GM12878 (cell line): ENCODE results near the gene PPP1R14B. TPM values are rescaled to one million over a fixed set of nuclear protein-coding genes. Genes with fewer than 3 reads are reported as not detected.

ENCODE experiments used
- BCL11A ChIP-seq: IDR thresholded peaks from 2 replicates; pipeline ENCODE4 v1.6.1; 2011; ENCODE audit warnings: low read depth, low read length
- DPF2 ChIP-seq: fragments of 450-650 bp; IDR thresholded peaks from 2 replicates; pipeline ENCODE4 v1.6.1; 2017; ENCODE audit warnings: mild to moderate bottlenecking
- ETV6 ChIP-seq, 2 experiments: fragments of 450-650 bp in 1 of 2; IDR thresholded peaks in 1 of 2; conservative IDR thresholded peaks in 1 of 2; 2 replicates each; pipeline ENCODE4 v1.6.1; 2014; ENCODE audit warnings: antibody characterized with exemption in 1 of 2, borderline replicate concordance in 1 of 2, low read depth in 1 of 2, mild to moderate bottlenecking in 1 of 2, moderate library complexity in 1 of 2
- IKZF1 ChIP-seq: fragments of 450-650 bp; conservative IDR thresholded peaks from 2 replicates; pipeline ENCODE4 v1.6.1; 2017; ENCODE audit warnings: antibody characterized with exemption, mild to moderate bottlenecking
- IKZF2 ChIP-seq, 2 experiments: fragments of 450-650 bp; IDR thresholded peaks; 2 replicates each; pipeline ENCODE4 v1.6.1; 2017; ENCODE audit warnings: mild to moderate bottlenecking in 2 of 2, moderate library complexity in 2 of 2
- MTA3 ChIP-seq: IDR thresholded peaks from 2 replicates; pipeline ENCODE4 v1.6.1; 2012; ENCODE audit warnings: low read length, inconsistent platforms, borderline replicate concordance
- POLR2AphosphoS2 ChIP-seq: IDR thresholded peaks from 2 replicates; pipeline ENCODE4 v1.6.1; 2011; ENCODE audit warnings: low read depth, mild to moderate bottlenecking, low read length, improper control_type of control experiment, moderate library complexity
- POU2F2 ChIP-seq: IDR thresholded peaks from 3 replicates; pipeline ENCODE4 v1.6.1; 2011; ENCODE audit warnings: low read depth, mild to moderate bottlenecking, low read length, borderline replicate concordance
- SIX5 ChIP-seq: IDR thresholded peaks from 2 replicates; pipeline ENCODE4 v1.6.1; 2011; ENCODE audit warnings: mild to moderate bottlenecking, low read depth, low read length, moderate library complexity; ENCODE audit not compliant: severe bottlenecking
- SPI1 ChIP-seq: IDR thresholded peaks from 2 replicates; pipeline ENCODE4 v1.6.1; 2011; ENCODE audit warnings: low read depth, mild to moderate bottlenecking, low read length, moderate library complexity, borderline replicate concordance; ENCODE audit not compliant: insufficient read depth
- STAT1 ChIP-seq: fragments of 450-650 bp; conservative IDR thresholded peaks from 2 replicates; pipeline ENCODE4 v1.6.1; 2014; ENCODE audit warnings: antibody characterized with exemption, mild to moderate bottlenecking
- SUPT20H ChIP-seq: IDR thresholded peaks from 2 replicates; pipeline ENCODE4 v1.6.1; 2011; ENCODE audit warnings: low read depth, mild to moderate bottlenecking, low read length, moderate library complexity, borderline replicate concordance; ENCODE audit not compliant: control insufficient read depth
- TBL1XR1 ChIP-seq: IDR thresholded peaks from 2 replicates; pipeline ENCODE4 v1.6.1; 2012; ENCODE audit warnings: low read depth, low read length, improper control_type of control experiment
- TCF12 ChIP-seq: IDR thresholded peaks from 2 replicates; pipeline ENCODE4 v1.6.1; 2011; ENCODE audit warnings: low read depth, mild to moderate bottlenecking, low read length
- TCF3 ChIP-seq: IDR thresholded peaks from 2 replicates; pipeline ENCODE4 v1.6.1; 2012; ENCODE audit warnings: low read depth, mild to moderate bottlenecking, low read length, borderline replicate concordance; ENCODE audit not compliant: insufficient read depth
- polyA plus RNA-seq, 11 experiments: library from polyadenylated mRNA; depleted of rRNA in 4 of 11; unstranded in 6 of 11; stranded (reverse) in 5 of 11; fragments of >200 nt; fragmentation: Nextera tagmentation in 4 of 11; fragmentation: Illumina TruSeq in 1 of 11; extraction: Ambion mirVana in 4 of 11; extraction: Trizol in 1 of 11; gene quantifications; 1 replicate in 1 of 11; 2 replicates in 10 of 11; pipeline versions ENCODE4 v1.2.1 to v1.2.3, GENCODE V29; 2011 to 2016; ENCODE audit warnings: inconsistent platforms in 2 of 11, missing spikeins in 2 of 11, low read depth in 1 of 11
- total RNA-seq, 4 experiments: library from RNA; depleted of rRNA in 3 of 4; stranded (reverse); fragments of >200 nt in 3 of 4; fragmentation: Illumina TruSeq in 1 of 4; extraction: Trizol in 1 of 4; gene quantifications; 2 replicates each; pipeline versions ENCODE4 v1.2.1 to v1.2.3, GENCODE V29; 2013 to 2021
- TF ChIP-seq, protein P1 (sequence below): IDR thresholded peaks from 2 replicates; pipeline ENCODE4 v1.6.1; 2011; ENCODE audit warnings: mild to moderate bottlenecking, low read depth, low read length, moderate library complexity; ENCODE audit not compliant: insufficient replicate concordance
- TF ChIP-seq, protein P2 (sequence below): IDR thresholded peaks from 2 replicates; pipeline ENCODE4 v1.6.1; 2011; ENCODE audit warnings: borderline replicate concordance, low read depth, mild to moderate bottlenecking, moderate library complexity, low read length; ENCODE audit not compliant: insufficient read depth, poor library complexity, severe bottlenecking
- TF ChIP-seq, protein P3 (sequence below): fragments of 450-650 bp; IDR thresholded peaks from 2 replicates; pipeline ENCODE4 v1.6.1; 2017; ENCODE audit warnings: antibody characterized with exemption, mild to moderate bottlenecking, moderate library complexity
- TF ChIP-seq, protein P4 (sequence below): fragments of 450-650 bp; IDR thresholded peaks from 2 replicates; pipeline ENCODE4 v1.6.1; 2018; ENCODE audit warnings: mild to moderate bottlenecking, low read depth, moderate library complexity; ENCODE audit not compliant: partially characterized antibody
- TF ChIP-seq, protein P5 (sequence below): fragments of 450-650 bp; IDR thresholded peaks from 2 replicates; pipeline ENCODE4 v1.6.1; 2016; ENCODE audit warnings: mild to moderate bottlenecking

The PPP1R14B gene
- total and polyA plus RNA-seq, 10 of the 15 experiments (the other 5 are each of a cell fraction or from before 2014, with no cell fraction given) = 8.4 to 283 (median 124) TPM

DNA sequence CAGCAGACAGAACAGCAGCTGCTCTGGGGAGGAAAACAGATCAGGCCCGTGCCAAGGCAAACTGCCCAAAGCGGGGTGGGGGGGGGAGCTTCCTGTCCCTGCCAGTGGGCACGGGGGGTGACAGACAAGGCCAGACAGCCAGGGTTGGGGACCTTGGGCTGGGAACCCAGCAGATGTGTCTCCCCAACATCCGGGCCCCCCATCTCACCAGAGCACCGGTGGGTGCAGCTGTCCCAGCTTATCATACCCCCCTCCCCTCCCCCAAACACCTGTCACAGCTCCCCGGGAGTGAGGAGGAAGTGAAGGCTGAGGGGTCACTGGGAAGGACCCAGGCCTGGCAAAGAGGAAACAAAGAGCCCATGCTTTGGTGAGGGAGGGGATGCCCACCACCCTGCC is 1.3 kb downstream of the PPP1R14B start (continued):
- TF ChIP-seq, protein P1, sequence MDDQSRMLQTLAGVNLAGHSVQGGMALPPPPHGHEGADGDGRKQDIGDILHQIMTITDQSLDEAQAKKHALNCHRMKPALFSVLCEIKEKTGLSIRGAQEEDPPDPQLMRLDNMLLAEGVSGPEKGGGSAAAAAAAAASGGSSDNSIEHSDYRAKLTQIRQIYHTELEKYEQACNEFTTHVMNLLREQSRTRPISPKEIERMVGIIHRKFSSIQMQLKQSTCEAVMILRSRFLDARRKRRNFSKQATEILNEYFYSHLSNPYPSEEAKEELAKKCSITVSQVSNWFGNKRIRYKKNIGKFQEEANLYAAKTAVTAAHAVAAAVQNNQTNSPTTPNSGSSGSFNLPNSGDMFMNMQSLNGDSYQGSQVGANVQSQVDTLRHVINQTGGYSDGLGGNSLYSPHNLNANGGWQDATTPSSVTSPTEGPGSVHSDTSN = no peak
- TF ChIP-seq, protein P2, sequence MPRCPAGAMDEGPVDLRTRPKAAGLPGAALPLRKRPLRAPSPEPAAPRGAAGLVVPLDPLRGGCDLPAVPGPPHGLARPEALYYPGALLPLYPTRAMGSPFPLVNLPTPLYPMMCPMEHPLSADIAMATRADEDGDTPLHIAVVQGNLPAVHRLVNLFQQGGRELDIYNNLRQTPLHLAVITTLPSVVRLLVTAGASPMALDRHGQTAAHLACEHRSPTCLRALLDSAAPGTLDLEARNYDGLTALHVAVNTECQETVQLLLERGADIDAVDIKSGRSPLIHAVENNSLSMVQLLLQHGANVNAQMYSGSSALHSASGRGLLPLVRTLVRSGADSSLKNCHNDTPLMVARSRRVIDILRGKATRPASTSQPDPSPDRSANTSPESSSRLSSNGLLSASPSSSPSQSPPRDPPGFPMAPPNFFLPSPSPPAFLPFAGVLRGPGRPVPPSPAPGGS = peak; percentile 10
- peak; percentile 41; the same call in 1 of the 2 replicates for TF ChIP-seq SPI1
- no peak for TF ChIP-seq TBL1XR1
- TF ChIP-seq BCL11A = 0 out of 2 replicates have a peak, but pooled peaks have one; percentile 8
- peak; percentile 63; the same call in 1 of the 2 replicates for TF ChIP-seq TCF3
- 0 out of 2 replicates have a peak, but pooled peaks have one; percentile 10 for TF ChIP-seq DPF2
- TF ChIP-seq, protein P3, sequence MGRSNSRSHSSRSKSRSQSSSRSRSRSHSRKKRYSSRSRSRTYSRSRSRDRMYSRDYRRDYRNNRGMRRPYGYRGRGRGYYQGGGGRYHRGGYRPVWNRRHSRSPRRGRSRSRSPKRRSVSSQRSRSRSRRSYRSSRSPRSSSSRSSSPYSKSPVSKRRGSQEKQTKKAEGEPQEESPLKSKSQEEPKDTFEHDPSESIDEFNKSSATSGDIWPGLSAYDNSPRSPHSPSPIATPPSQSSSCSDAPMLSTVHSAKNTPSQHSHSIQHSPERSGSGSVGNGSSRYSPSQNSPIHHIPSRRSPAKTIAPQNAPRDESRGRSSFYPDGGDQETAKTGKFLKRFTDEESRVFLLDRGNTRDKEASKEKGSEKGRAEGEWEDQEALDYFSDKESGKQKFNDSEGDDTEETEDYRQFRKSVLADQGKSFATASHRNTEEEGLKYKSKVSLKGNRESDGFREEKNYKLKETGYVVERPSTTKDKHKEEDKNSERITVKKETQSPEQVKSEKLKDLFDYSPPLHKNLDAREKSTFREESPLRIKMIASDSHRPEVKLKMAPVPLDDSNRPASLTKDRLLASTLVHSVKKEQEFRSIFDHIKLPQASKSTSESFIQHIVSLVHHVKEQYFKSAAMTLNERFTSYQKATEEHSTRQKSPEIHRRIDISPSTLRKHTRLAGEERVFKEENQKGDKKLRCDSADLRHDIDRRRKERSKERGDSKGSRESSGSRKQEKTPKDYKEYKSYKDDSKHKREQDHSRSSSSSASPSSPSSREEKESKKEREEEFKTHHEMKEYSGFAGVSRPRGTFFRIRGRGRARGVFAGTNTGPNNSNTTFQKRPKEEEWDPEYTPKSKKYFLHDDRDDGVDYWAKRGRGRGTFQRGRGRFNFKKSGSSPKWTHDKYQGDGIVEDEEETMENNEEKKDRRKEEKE = no peak
- TF ChIP-seq SUPT20H = no peak
- TF ChIP-seq, protein P4, sequence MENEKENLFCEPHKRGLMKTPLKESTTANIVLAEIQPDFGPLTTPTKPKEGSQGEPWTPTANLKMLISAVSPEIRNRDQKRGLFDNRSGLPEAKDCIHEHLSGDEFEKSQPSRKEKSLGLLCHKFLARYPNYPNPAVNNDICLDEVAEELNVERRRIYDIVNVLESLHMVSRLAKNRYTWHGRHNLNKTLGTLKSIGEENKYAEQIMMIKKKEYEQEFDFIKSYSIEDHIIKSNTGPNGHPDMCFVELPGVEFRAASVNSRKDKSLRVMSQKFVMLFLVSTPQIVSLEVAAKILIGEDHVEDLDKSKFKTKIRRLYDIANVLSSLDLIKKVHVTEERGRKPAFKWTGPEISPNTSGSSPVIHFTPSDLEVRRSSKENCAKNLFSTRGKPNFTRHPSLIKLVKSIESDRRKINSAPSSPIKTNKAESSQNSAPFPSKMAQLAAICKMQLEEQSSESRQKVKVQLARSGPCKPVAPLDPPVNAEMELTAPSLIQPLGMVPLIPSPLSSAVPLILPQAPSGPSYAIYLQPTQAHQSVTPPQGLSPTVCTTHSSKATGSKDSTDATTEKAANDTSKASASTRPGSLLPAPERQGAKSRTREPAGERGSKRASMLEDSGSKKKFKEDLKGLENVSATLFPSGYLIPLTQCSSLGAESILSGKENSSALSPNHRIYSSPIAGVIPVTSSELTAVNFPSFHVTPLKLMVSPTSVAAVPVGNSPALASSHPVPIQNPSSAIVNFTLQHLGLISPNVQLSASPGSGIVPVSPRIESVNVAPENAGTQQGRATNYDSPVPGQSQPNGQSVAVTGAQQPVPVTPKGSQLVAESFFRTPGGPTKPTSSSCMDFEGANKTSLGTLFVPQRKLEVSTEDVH = no peak
- peak; percentile 35; the same call in 1 of the 2 replicates for TF ChIP-seq IKZF1
- TF ChIP-seq MTA3 = no peak
- 0 out of 4 replicates have a peak, but pooled peaks of 1 of the 2 experiments have one; percentile 8 for TF ChIP-seq IKZF2 (IDR thresholded peaks at IDR 0.05)
- no peak for TF ChIP-seq SIX5
- TF ChIP-seq TCF12 = 0 out of 2 replicates have a peak, but pooled peaks have one; percentile 35
- TF ChIP-seq ETV6 (conservative IDR thresholded peaks at IDR 0.05 in 1 of 2, IDR thresholded peaks at IDR 0.05 in 1 of 2; ENCODE audit: borderline replicate concordance in 1 of 2, low read depth in 1 of 2) = no peak
- no peak for TF ChIP-seq POLR2AphosphoS2
- TF ChIP-seq, protein P5, sequence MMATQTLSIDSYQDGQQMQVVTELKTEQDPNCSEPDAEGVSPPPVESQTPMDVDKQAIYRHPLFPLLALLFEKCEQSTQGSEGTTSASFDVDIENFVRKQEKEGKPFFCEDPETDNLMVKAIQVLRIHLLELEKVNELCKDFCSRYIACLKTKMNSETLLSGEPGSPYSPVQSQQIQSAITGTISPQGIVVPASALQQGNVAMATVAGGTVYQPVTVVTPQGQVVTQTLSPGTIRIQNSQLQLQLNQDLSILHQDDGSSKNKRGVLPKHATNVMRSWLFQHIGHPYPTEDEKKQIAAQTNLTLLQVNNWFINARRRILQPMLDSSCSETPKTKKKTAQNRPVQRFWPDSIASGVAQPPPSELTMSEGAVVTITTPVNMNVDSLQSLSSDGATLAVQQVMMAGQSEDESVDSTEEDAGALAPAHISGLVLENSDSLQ = no peak
- no peak for TF ChIP-seq STAT1
- TF ChIP-seq POU2F2 = no peak
